ENCODE measurements around the gene OR2J2.
"Not testable (repeated sequence)": the region's sequence is repeated elsewhere in the genome, so short reads cannot be mapped to it uniquely, and the experiment has no call there.

DNA sequence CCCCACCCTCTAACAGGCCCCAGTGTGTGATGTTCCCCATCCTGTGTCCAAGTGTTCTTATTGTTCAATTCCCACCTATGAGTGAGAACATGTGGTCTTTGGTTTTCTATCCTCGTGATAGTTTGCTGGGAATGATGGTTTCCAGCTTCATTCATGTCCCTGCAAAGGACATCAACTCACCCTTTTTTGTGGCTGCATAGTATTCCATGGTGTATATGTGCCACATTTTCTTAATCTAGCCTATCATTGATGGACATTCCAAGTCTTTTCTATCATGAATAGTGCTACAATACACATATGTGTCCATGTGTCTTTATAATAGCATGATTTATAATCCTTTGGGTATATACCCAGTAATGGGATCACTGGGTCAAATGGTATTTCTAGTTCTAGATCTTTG lies 15.5 kb upstream of the OR2J2 start:
- TF ChIP-seq, protein P1, sequence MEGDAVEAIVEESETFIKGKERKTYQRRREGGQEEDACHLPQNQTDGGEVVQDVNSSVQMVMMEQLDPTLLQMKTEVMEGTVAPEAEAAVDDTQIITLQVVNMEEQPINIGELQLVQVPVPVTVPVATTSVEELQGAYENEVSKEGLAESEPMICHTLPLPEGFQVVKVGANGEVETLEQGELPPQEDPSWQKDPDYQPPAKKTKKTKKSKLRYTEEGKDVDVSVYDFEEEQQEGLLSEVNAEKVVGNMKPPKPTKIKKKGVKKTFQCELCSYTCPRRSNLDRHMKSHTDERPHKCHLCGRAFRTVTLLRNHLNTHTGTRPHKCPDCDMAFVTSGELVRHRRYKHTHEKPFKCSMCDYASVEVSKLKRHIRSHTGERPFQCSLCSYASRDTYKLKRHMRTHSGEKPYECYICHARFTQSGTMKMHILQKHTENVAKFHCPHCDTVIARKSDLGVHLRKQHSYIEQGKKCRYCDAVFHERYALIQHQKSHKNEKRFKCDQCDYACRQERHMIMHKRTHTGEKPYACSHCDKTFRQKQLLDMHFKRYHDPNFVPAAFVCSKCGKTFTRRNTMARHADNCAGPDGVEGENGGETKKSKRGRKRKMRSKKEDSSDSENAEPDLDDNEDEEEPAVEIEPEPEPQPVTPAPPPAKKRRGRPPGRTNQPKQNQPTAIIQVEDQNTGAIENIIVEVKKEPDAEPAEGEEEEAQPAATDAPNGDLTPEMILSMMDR (IDR thresholded peaks at IDR 0.05) = not testable (repeated sequence)
- TF ChIP-seq POLR2A (IDR thresholded peaks at IDR 0.05) = not testable (repeated sequence)

Measured in uterus (tissue), 2 donors.